ENCODE measurements around the gene CRYBA2.
A peak's percentile ranks its signal among the peaks of the same experiment; 100 is the strongest.

DNA sequence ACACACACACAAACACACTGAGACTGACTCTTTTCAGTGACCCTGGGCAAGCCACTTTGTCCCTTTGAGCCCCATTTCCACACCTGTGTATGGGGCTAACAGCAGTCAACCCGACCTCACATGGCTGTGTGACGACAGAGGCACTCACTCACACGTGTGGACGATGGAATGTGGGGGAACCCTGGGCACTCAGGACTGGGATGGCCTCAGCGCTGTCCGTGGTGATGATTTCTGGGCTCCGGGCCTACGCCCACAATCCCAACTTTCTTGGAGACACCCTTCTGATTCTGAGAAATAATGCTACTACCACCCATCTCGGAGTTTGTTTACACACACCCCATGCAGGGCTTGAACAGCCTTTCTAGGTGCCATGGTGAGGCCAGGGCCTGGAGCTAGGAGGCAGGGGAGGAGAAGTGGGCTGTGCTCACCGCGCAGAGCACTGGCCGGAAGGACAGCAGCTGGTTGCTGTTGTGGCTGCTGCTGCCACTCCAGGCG is 1.5 kb downstream of the CRYBA2 start:
- TF ChIP-seq, protein P1, sequence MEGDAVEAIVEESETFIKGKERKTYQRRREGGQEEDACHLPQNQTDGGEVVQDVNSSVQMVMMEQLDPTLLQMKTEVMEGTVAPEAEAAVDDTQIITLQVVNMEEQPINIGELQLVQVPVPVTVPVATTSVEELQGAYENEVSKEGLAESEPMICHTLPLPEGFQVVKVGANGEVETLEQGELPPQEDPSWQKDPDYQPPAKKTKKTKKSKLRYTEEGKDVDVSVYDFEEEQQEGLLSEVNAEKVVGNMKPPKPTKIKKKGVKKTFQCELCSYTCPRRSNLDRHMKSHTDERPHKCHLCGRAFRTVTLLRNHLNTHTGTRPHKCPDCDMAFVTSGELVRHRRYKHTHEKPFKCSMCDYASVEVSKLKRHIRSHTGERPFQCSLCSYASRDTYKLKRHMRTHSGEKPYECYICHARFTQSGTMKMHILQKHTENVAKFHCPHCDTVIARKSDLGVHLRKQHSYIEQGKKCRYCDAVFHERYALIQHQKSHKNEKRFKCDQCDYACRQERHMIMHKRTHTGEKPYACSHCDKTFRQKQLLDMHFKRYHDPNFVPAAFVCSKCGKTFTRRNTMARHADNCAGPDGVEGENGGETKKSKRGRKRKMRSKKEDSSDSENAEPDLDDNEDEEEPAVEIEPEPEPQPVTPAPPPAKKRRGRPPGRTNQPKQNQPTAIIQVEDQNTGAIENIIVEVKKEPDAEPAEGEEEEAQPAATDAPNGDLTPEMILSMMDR (IDR thresholded peaks at IDR 0.05) = no peak
- TF ChIP-seq, protein P2, sequence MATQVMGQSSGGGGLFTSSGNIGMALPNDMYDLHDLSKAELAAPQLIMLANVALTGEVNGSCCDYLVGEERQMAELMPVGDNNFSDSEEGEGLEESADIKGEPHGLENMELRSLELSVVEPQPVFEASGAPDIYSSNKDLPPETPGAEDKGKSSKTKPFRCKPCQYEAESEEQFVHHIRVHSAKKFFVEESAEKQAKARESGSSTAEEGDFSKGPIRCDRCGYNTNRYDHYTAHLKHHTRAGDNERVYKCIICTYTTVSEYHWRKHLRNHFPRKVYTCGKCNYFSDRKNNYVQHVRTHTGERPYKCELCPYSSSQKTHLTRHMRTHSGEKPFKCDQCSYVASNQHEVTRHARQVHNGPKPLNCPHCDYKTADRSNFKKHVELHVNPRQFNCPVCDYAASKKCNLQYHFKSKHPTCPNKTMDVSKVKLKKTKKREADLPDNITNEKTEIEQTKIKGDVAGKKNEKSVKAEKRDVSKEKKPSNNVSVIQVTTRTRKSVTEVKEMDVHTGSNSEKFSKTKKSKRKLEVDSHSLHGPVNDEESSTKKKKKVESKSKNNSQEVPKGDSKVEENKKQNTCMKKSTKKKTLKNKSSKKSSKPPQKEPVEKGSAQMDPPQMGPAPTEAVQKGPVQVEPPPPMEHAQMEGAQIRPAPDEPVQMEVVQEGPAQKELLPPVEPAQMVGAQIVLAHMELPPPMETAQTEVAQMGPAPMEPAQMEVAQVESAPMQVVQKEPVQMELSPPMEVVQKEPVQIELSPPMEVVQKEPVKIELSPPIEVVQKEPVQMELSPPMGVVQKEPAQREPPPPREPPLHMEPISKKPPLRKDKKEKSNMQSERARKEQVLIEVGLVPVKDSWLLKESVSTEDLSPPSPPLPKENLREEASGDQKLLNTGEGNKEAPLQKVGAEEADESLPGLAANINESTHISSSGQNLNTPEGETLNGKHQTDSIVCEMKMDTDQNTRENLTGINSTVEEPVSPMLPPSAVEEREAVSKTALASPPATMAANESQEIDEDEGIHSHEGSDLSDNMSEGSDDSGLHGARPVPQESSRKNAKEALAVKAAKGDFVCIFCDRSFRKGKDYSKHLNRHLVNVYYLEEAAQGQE (IDR thresholded peaks at IDR 0.05) = peak; percentile 83
- TF ChIP-seq HDAC2 (IDR thresholded peaks at IDR 0.05) (no peak), RFX5 (IDR thresholded peaks at IDR 0.05) (no peak), KDM1A (IDR thresholded peaks at IDR 0.05; ENCODE audit: low read depth) (no peak), SREBF2 (IDR thresholded peaks at IDR 0.05) (no peak), ESRRA (IDR thresholded peaks at IDR 0.05; ENCODE audit: borderline replicate concordance, low read length) (no peak), POLR2A (IDR thresholded peaks at IDR 0.05; ENCODE audit: low read length) (no peak), CEBPB (IDR thresholded peaks at IDR 0.05) (no peak), JUN (IDR thresholded peaks at IDR 0.05) (no peak)

Measured in A549 (cell line).